H1 (cell line): ENCODE data around the gene SMS. TPM values are rescaled to one million over a fixed set of nuclear protein-coding genes. Genes with fewer than 3 reads are reported as not detected.

Experiments used
- polyA plus RNA-seq, 7 experiments: library from polyadenylated mRNA; depleted of rRNA in 3 of 7; stranded (reverse) in 5 of 7; unstranded in 2 of 7; fragments of >200 nt in 5 of 7; fragments of 200-250 nt in 2 of 7; gene quantifications; 1 replicate in 5 of 7; 2 replicates in 1 of 7; 4 replicates in 1 of 7; pipeline versions ENCODE4 v1.2.1 to v1.2.3, GENCODE V29; 2011 to 2013; ENCODE audit warnings: missing spikeins in 2 of 7, mixed read lengths in 2 of 7
- total RNA-seq: library from RNA; stranded (reverse); fragmentation: NEBNext Ultra II Directional; extraction: Animal tissue kit (Norgen Biotek cat#: 25700); gene quantifications from 2 replicates; pipeline ENCODE4 v1.2.1, GENCODE V29; 2021
- TF ChIP-seq, protein P1 (sequence below): IDR thresholded peaks from 2 replicates; pipeline ENCODE4 v1.6.1; 2012; ENCODE audit warnings: inconsistent platforms

The SMS gene
- total and polyA plus RNA-seq, 2 of the 8 experiments (the other 6 are each of a cell fraction or from before 2014, with no cell fraction given), result 66.3 to 256 TPM

DNA sequence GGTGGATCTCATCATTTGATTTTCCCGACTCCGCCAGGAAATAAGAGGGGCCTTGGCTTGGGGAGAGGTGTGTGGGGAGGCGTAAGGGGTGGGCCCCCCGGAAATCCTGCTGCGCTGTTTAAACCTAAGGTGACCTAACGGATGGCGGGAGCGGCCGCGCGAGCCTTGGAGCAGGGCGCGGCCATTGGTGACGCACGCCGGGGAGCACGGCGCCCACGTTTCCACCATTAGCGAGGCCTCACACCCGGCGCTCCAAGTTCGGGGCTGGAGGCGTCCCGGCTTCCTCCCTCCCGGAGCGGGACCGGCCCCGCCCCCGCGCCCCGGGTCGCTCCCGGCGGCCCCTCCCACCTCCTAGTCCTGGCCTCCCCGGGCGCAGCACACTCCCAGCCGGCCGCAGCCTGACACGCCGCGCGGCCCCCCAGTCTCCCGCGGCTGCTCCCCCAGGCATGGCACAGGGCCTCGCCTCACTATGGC is at the start of gene SMS (continued):
- TF ChIP-seq, protein P1, sequence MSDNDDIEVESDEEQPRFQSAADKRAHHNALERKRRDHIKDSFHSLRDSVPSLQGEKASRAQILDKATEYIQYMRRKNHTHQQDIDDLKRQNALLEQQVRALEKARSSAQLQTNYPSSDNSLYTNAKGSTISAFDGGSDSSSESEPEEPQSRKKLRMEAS, result peak; percentile 39; the same call in 1 of the 2 replicates
